ENCODE measurements around the gene VWA3B.
"Not testable (repeated sequence)": the region's sequence is repeated elsewhere in the genome, so short reads cannot be mapped to it uniquely, and the experiment has no call there.

Gene VWA3B

DNA sequence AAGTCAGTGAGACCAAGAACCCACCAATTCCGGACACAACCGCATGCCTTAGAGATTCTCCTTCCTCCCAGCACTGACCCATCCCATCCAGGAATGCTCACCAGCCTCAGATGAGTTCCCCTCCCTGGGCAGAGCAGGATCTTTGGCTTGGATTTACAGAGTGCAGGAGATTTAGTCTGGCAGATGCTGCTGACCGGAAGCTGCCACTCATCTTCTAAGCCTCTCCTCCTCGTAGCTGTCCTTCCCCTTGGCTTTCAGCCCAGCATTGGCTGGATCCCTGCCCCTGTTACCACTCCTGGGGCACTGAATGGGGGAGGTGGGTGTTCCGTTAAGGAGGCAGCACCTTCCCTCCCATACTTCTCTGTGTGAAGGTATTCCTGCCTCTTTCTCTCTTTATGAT, 53.2 kb downstream of the VWA3B start:
- no peak for DNase-seq

DNA sequence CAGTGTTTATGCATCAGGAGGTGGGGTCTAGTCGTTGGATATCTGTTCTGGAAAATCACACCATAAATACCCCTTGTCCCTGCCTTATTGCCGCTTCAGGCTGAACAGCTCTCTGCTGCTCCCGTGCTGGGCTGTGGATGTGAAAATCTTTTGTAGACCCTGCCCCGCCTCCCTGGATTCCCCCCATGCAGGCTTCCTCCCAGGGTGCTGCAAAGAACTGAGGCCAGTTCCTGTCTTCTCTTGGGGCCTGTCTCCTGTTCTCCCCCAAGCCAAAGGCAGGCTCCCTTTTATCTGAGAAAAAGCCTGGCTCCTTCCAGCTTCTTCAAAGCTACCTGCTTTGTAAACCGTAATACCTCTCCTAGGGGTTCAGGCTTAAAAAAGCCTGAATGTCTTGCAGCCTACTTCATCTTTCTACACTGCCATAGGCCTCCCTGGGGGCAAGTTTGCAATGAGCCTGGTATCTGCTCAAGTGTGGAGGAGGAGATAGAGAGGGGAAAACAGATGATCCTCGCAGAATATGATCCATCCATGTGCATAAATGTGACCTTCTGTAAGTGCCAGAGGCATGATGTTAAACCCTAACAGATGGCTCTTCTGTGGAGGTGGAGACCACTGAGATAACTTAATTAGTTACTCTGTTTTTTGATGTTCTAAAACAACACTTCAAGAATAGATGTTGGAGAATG, 55.3 kb downstream of the VWA3B start:
- no peak for DNase-seq

DNA sequence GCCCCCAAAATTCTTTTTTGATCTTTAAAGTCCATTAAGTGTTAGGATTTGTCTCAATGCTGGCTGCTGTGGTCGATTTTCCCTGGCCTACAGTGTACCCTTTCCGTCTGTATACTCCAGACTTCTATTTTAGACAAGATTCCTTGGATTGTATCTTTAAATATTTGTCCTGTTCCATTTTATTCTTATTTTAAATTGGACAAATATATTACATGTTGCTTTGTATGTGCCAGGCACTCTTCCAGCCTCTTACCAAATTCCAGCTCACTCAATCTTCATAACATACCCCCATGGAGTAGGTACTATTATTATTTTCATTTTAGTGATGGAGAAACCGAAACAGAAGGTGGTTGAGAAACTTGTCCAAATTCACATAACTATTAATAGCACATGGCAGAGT, 58.1 kb downstream of the VWA3B start:
- no peak for DNase-seq

DNA sequence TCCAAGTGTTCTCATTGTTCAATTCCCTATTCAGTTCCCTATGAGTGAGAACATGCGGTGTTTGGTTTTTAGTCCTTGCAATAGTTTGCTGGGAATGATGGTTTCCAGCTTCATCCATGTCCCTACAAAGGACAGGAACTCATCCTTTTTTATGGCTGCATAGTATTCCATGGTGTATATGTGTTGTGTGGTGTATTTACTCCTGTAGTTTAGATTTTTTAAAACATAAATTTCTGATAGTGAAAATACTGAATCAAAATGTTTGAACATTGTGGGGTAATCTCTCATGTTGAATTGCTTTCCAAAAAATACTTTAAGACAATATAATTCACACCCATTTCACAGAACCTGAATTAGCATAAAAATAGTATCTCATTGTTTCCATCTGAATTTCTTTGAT, 60.9 kb downstream of the VWA3B start:
- not testable (repeated sequence) for DNase-seq

DNA sequence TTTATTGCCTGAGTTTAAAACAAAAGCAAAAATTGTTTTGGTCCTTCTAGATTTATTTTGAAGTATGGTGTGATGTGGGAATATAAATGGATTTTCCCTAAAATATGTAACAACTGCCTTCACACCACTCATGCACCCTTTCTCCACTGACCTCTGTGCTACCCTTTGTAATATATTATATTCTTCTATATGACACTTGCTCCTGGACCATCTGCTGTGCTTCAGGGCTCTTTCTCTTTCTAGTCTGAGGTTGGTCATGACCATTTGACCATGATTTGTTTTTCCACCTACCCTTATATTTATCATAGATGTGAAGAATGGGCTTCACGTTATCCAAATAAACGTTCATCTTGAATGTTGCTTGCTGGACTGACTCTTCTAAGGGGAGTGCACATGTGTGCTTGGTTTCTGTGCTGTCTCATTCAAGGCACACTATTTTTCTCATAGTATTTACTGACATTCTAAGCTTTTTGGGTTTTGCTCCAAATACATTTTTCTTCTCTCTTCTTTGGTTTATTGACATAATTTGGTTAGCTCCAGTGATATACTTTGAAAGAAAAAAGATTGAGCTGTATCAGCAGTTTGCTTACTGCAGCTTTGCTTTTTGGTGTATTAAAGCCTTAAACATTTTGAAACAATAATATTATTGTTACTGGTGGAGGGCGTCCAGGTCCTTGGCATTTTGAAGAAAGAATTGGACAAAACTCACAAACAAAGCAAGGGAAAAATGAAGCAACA, 61.8 kb downstream of the VWA3B start:
- DNase-seq = peak; percentile 34

DNA sequence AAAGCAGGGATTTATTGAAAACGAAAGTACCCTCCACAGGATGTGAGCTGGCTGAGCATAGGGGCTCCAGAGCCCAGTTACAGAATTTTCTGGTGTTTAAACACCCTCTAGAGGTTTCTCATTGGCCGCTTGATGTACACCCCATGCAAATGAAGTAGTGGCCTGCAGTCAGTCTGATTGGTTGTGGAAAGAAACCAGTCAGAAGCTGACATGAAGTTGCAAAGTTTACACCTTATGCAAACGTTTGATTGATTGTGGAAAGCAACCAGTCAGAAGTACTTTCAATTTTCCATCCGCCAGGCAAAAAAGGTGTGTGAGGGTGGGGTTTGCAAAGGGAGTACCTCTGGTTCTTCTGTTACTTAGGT, 62.3 kb downstream of the VWA3B start:
- DNase-seq = peak; percentile 91

DNA sequence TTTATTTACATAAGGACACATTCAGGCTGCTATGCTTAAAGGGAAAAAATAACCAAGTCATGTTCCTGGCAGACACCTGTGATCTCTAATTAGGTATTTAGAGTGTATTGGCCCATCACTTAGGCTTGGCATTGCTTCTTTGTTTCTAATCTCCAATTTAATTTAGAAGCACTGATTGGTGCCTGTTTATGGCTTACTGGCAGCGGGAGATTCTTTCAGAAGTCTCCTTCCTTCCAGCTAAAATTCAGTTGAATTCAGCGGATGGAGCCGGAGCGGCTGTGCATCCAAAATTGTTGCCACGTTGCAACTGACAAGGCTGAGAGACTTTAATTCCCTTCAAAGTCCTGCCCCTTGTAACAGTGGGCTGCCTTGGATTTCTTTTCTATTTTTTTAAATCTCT, 66.5 kb downstream of the VWA3B start:
- no peak for DNase-seq

DNA sequence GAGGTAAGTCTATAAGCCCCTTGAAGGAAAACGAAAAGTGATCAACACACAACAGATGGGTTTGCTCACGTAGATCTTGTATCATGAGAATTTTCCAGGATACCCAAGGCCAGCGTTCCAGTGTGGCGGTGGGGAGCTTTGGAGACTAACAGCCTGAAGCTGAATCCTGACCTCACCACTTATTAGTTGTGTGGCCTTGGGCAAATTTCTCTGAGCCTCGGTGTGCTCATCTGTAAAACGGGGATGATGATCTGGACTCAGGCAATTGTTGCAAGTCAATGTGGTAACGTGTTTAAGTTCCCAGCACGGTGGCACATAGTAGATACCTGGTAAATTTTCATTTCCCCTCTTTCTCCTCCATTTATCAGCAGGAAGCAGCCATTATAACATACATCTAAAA, 68.3 kb downstream of the VWA3B start:
- DNase-seq = no peak

DNA sequence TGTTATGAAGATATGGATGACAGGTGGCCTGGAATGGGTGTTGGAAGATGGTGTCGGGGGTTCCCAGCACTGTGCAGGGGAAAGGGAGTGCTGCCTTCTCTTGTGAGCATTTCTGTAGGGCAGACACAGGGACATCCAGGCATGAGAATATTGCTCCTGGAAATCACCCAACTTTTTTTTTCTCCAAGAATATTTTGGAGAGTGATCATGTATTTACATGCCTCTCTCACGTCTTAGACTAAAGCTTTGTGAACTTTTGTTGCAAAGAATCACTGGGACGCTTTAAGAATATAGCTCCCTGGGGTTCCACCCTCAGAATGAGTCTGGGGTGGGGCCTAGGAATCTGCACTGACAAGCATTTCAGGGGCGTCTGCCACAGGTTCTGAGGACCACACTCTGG, 68.7 kb downstream of the VWA3B start:
- DNase-seq = no peak

DNA sequence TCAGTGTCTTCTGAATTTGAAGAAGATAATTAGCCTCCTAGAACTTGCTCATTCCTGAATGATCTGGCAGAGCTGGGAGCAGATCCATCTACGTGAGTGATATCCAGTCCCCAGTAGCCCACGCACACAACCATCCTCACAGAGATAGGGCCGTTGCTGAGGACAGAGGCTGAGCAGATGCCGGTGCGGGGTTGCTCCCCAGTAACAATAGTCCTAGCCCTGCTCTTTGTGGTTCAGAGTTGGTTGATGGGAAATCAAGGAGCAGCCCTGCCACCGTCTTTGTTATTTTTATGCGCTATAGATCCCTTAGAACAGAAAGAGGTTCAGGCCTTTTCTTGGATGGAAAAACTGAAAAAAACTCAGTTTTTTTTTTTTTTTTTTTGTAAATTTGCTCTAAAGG, 69.3 kb downstream of the VWA3B start:
- no peak for DNase-seq

DNA sequence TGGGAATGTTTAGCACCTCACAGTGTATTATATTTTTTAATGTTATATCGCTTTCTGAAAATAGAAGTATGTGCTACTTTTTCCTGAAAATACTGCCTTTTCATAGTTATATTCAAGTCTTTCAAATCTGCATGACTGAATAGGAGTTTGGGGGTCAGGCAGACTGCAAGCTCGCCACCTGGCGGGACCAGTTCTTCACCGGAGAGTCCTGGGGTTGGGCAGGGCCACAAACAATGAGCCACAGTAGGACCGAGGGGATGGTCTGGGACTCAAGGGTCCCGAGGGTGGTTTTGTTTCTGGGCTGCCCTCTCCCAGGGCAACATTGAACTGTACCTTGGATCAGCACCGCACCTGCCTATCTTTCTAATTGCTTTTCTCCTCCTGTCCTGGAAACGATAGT, 70.6 kb downstream of the VWA3B start:
- peak; percentile 25 for DNase-seq

DNA sequence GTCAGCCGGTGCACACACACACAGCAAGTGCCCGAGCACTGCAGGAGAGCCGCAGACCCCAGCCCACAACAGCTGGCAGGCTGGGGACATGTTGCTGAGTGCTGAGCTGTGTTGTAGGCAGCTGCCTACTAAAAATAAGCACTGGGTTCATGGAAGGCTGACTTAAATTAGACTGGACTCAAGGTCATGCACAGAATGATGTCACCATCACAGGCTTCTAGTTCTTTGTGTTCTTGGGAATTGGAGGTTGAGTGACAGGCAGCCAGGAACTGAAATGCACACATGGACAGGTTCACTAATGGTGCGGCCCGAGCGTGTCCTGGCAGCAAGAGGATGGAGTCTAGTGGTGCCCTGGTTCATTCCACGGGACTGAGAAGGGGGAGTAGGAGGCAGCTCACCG, 71.3 kb downstream of the VWA3B start:
- no peak for DNase-seq

DNA sequence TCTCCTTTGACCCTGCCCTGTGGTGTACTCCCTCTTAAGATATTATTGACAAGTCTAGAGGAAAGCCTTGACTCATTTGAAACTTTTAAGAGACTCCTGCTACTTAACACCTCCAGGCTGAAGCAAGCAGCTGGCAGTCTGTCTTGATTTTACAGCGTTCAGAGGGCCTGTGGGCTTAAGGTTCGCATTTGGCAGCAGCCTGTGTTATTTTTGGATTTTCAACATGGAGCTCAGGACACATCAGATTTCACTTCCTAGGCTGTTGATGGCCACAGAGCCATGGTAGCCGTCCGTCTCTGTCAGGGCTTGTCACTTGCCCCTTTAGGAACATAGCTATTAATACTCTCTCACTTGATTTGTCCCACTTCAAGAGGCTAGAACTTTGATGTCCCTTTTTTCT, 73.6 kb downstream of the VWA3B start:
- DNase-seq = no peak

DNA sequence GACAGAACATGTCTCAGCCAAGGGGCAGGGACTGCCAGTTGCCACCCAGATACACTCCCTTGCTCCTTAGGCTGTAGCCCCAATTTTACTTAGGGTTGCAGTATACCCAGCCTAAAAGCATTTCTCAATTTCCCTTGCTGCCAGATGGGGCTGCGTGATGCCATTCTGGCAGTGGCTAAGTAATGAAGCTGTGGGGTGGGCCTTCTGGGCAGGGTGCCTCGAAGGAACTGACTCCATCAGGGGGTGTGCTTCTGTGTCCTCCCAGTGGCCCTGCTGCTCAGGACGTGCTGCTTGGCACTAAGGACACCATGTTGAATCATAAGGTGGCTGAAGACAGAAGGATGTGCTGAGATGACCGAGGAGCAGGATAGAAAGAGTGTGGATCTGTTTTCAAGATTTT, 74.2 kb downstream of the VWA3B start:
- DNase-seq = no peak

DNA sequence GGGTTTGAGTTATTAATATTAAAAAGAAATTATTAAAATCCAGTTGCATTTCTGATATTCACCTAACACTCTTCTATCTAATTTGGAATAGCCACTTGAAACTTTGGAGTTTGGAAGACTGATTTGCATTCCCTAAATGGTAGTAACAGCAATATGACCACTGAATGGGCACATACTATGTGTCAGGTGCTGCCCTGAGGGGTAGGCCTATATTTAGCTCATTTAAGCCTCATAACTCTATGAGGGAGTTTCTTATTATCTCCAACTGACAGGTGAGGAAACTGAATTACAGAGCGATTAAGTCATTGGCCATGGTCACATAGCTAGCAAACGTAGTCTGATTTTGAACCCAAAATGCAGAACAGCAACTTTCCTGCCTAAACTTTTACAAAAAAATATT, 77.3 kb downstream of the VWA3B start:
- no peak for DNase-seq

DNA sequence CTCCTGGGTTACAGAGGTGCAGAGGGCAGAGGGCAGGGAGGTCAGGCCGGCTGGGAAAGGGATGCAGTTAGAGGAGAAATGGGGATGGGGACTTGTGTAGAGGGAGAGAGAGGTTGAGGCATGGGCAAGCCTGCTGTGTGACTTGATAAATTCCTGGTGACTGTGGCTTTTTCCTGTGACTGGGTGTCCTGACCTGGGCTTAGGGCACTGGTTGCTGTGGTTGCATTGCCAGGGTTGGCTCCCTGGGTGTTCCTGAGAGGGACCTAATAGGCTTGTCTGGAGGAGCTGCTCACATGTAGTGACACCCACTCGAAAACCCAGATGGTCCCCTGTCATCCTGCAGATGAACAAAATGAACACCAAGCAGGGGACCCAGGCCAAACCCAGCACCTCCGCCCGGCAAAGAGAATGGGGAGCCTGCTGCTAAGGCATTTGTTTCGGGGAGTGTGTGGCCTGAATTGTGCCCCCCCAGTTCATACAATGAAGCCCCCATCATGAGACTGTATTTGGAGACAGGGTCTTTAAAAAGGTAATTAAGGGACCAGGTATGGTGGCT, 78.6 kb downstream of the VWA3B start:
- no peak for DNase-seq

DNA sequence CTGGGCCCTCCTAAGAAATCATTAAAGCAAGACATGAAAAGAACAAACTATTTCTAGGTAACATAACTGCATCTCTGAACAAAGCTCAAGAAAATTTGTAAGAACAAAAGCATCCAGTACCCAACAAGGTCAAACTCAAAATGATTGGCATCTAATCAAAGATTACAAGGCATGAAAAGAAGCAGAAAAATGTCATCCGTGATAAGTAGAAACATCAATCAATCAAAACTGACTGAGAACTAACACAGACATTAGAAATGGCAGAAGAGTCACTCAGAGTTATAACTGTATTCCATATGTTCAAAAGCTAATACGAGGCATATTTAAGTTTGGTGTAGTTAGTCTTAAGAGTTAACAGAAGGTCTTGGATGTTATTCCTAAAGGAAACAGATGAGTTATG, 80.9 kb downstream of the VWA3B start:
- DNase-seq = no peak

DNA sequence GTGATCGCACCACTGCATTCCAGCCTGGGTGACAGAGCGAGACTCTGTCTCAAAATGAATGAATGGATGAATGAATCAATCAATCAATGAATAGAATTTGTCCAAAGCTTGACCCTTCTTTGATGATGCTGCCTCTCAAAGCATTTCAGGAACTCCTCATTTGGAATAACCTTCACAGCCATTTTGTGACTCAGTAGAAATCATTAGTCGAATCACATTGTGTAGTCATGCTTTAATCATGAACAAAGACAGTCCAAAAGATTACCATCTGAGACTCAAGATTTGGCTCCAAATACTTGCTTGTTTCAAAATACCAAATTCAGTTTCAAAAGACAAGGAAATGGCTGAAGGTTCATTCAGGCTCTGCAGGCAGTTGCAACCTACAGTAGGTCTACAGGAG, 83.1 kb downstream of the VWA3B start:
- no peak for DNase-seq

DNA sequence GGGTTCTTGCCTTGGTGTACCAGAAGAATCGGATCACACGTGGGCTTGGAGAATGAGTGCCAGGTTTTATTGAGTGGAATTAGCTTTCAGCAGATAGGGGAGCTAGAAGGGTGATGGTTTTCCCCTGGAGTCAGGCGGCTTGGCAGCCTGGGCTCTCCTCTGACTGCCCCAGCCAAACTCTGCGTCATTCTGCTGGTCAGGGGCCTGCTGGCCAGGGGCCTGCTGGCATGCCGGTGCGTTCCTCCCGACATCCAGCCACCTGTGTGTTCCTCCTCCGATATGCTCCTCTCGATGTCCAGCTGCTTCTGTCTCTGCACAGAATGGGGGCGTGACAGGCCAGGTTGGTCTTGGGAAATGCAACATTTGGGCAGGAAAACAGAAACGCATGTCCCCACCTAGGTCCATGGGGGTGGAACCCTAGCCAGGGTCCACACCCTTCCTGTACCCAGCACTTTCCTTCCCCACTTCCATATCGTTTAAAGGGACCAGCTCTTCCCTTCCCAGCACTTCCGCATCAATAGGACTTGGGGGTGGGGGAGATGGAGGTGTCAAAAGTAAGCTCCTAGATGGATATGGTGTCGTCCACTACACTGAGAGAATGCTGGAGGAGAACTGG, 85.3 kb downstream of the VWA3B start:
- DNase-seq = no peak

DNA sequence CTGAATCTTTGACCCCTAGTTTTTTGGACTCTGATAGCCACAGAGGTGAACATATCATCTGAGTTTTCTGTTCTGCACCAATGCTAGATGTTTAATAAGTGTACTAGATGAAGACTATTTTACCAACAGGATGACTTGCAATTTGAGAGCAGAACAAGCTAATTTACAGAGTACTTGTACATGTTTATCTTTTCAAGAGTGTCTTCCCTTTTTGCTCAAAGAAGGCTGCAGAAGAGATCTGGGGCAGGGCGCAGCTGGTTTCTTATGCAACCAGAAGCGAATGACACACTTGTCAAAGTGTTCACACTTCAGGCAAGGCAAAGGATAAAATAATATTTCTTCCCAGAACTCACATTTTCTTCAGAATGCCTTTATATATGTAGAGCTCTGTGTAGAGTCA, 86.0 kb downstream of the VWA3B start:
- DNase-seq = no peak

DNA sequence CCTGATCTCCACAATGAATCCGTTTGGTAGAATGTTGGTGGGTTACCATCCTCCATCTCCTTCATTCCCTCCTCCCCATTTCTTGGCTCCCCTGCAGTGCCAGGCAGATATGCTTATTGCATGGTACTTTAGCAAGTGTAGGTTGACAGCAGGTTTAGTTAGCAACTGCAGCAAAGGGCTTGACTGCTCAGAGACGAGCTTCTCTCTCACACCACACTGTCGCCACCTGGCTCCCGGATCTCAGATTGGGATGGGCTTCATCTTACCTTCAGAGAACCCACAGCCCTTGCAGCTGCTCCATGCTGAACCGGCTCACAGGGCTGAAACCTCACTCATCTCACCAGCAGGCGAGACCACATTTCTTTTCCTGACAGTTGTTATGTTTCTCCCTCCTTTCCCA, 88.8 kb downstream of the VWA3B start:
- peak; percentile 9 for DNase-seq

DNA sequence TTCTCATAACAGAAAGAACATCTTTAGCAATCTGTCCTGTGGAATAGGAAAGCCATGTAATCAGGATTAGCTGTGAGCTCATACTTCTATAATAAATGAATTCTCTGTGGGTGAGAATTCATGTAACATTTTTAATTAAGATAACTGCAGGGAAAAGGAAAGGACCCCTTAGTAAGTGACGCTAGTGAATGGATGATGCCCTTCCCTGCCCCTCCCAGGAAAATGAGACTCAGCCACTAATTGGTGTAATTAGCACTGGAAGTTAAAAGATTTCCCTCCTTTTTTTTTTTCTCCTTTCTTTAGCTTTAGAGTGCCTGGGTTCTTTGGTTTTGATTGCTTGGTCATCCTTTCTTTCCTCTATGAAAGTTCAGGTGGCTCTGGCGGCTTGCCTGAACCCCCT, 90.3 kb downstream of the VWA3B start:
- DNase-seq = no peak

DNA sequence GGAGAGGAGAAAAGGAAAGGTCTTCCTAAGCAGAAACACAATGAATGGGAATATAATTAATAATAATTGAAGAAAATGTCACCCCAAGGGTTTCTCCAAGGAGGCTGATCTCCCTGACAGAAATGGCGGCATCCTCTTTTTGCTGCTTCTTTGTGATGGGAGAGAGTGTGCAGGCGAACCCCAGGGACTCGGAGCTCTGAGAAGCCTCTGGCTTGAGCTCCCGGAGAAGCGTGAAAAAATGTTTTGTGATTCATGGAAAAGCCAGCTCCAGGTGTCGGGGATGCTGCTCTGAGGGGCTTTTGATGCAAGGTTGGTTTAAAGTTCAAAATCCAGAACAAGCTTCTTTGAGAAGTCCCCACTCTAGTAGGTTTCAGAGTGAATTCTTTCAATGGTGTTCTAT, 91.0 kb downstream of the VWA3B start:
- DNase-seq = no peak

DNA sequence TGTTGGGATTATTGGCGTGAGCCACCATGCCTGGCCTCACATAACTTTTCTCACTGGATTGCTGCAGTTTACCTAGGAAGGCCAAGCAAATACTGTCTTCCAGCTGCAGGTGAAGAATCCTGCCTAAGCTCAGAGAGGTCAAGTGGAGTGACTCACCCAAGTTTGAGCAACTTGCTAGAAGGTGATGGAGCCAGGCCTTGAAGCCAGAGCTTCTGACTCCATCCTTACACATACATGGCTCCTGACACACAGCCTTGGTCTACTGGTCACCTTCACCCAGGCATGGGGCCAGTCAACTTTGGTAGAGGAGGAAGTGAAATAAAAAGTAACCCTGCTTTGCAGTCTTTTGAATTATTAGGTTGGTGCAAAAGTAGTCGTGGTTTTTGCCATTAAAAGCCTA, 93.5 kb downstream of the VWA3B start:
- no peak for DNase-seq
